Ishikawa (cell line): Measurements from ENCODE around the gene KPNA4.

Experiments used
- CEBPB ChIP-seq: IDR thresholded peaks from 2 replicates; pipeline ENCODE4 v1.6.1; 2012
- CREB1 ChIP-seq: IDR thresholded peaks from 2 replicates; pipeline ENCODE4 v1.6.1; 2012; ENCODE audit warnings: low read depth
- EGR1 ChIP-seq: IDR thresholded peaks from 2 replicates; pipeline ENCODE4 v1.6.1; 2012
- EP300 ChIP-seq: IDR thresholded peaks from 2 replicates; pipeline ENCODE4 v1.6.1; 2012; ENCODE audit warnings: borderline replicate concordance
- FOXM1 ChIP-seq: IDR thresholded peaks from 2 replicates; pipeline ENCODE4 v1.6.1; 2012; ENCODE audit warnings: low read depth, borderline replicate concordance
- MAX ChIP-seq: IDR thresholded peaks from 2 replicates; pipeline ENCODE4 v1.6.1; 2012
- NFIC ChIP-seq: IDR thresholded peaks from 2 replicates; pipeline ENCODE4 v1.6.1; 2012
- RAD21 ChIP-seq: IDR thresholded peaks from 2 replicates; pipeline ENCODE4 v1.6.1; 2012; ENCODE audit warnings: low read depth
- REST ChIP-seq: IDR thresholded peaks from 2 replicates; pipeline ENCODE4 v1.6.1; 2012; ENCODE audit warnings: low read depth, mild to moderate bottlenecking
- TAF1 ChIP-seq: IDR thresholded peaks from 2 replicates; pipeline ENCODE4 v1.6.1; 2012; ENCODE audit warnings: low read depth, mild to moderate bottlenecking
- TCF12 ChIP-seq: IDR thresholded peaks from 2 replicates; pipeline ENCODE4 v1.6.1; 2012; ENCODE audit warnings: low read depth
- TEAD4 ChIP-seq: IDR thresholded peaks from 2 replicates; pipeline ENCODE4 v1.6.1; 2012
- USF1 ChIP-seq: IDR thresholded peaks from 2 replicates; pipeline ENCODE4 v1.6.1; 2012
- YY1 ChIP-seq: IDR thresholded peaks from 2 replicates; pipeline ENCODE4 v1.6.1; 2012; ENCODE audit warnings: low read depth
- ZBTB7A ChIP-seq: IDR thresholded peaks from 2 replicates; pipeline ENCODE4 v1.6.1; 2012; ENCODE audit warnings: low read depth

KPNA4 gene

GRCh38 chr3:160576621-160577020 is 11.2 kb upstream of the KPNA4 start:
- TF ChIP-seq MAX = no peak
- TF ChIP-seq EGR1 = no peak
- TF ChIP-seq USF1 = no peak
- no peak for TF ChIP-seq EP300
- no peak for TF ChIP-seq FOXM1
- TF ChIP-seq CEBPB = no peak
- no peak for TF ChIP-seq ZBTB7A
- no peak for TF ChIP-seq RAD21
- TF ChIP-seq TEAD4 = no peak
- TF ChIP-seq REST = no peak
- TF ChIP-seq NFIC = no peak
- TF ChIP-seq CREB1 = no peak
- TF ChIP-seq YY1 = no peak
- no peak for TF ChIP-seq TAF1
- no peak for TF ChIP-seq TCF12

GRCh38 chr3:160575589-160575988 is 10.2 kb upstream of the KPNA4 start:
- no peak for TF ChIP-seq MAX
- TF ChIP-seq EP300 = no peak
- TF ChIP-seq FOXM1 = no peak
- TF ChIP-seq RAD21 = no peak
- no peak for TF ChIP-seq ZBTB7A

- TF ChIP-seq ZBTB7A (no peak), CEBPB (no peak), EP300 (no peak), YY1 (no peak), TEAD4 (no peak), NFIC (no peak), RAD21 (no peak), FOXM1 (no peak), MAX (no peak), TCF12 (no peak)
These were observed 9.3 kb upstream of the KPNA4 start for GRCh38 chr3:160574636-160575035.

GRCh38 chr3:160569894-160570652 is 4.7 kb upstream of the KPNA4 start:
- TF ChIP-seq CREB1 = no peak
- TF ChIP-seq FOXM1 = no peak

- no peak for TF ChIP-seq FOXM1
These were observed 3.6 kb upstream of the KPNA4 start for GRCh38 chr3:160568989-160569388.

- no peak for TF ChIP-seq USF1
- no peak for TF ChIP-seq EP300
- TF ChIP-seq RAD21 = no peak
- no peak for TF ChIP-seq NFIC
- no peak for TF ChIP-seq ZBTB7A
- no peak for TF ChIP-seq REST
- TF ChIP-seq TEAD4 = no peak
These were observed 2.4 kb upstream of the KPNA4 start for GRCh38 chr3:160567774-160568173.

GRCh38 chr3:160566499-160566898 is 1.1 kb upstream of the KPNA4 start:
- TF ChIP-seq TCF12 (no peak), NFIC (no peak), FOXM1 (no peak), YY1 (no peak), USF1 (no peak), TAF1 (no peak), CREB1 (no peak)
